H9 (cell line): ENCODE results near the gene CLEC16A. TPM values are rescaled to one million over a fixed set of nuclear protein-coding genes. Genes with fewer than 3 reads are reported as not detected.

ENCODE experiments used
- DNase-seq: peaks from one replicate; pipeline ENCODE4 v3.0.0-alpha.2; 2017
- H2AFZ ChIP-seq: one replicate; pipeline ENCODE4 v1.6.1; 2013; ENCODE audit warnings: mild to moderate bottlenecking, low read length, control low read depth, moderate library complexity
- H2AK5ac ChIP-seq: 2 replicates; pipeline ENCODE4 v1.6.1; 2013; ENCODE audit warnings: low read length, control low read depth, mixed read lengths; ENCODE audit not compliant: insufficient read length
- H2BK120ac ChIP-seq: one replicate; pipeline ENCODE4 v1.6.1; 2013; ENCODE audit warnings: low read depth, mild to moderate bottlenecking, low read length, control low read depth, inconsistent platforms; ENCODE audit not compliant: poor library complexity, severe bottlenecking
- H2BK12ac ChIP-seq: 2 replicates; pipeline ENCODE4 v1.6.1; 2013; ENCODE audit warnings: low read length, control low read depth, mixed read lengths, low read depth; ENCODE audit not compliant: insufficient read length
- H2BK15ac ChIP-seq: 2 replicates; pipeline ENCODE4 v1.6.1; 2013; ENCODE audit warnings: low read depth, low read length, control low read depth
- H2BK20ac ChIP-seq: one replicate; pipeline ENCODE4 v1.6.1; 2013; ENCODE audit warnings: low read depth, mild to moderate bottlenecking, low read length, control low read depth, inconsistent platforms; ENCODE audit not compliant: poor library complexity, severe bottlenecking
- H2BK5ac ChIP-seq: 2 replicates; pipeline ENCODE4 v1.6.1; 2013; ENCODE audit warnings: low read length, control low read depth, mixed read lengths; ENCODE audit not compliant: insufficient read length
- H3K14ac ChIP-seq: 2 replicates; pipeline ENCODE4 v1.6.1; 2013; ENCODE audit warnings: low read length, control low read depth; ENCODE audit not compliant: insufficient read depth
- H3K18ac ChIP-seq: 2 replicates; pipeline ENCODE4 v1.6.1; 2013; ENCODE audit warnings: low read depth, mild to moderate bottlenecking, mixed read lengths, low read length, control low read depth; ENCODE audit not compliant: insufficient read length
- H3K23ac ChIP-seq: 2 replicates; pipeline ENCODE4 v1.6.1; 2013; ENCODE audit warnings: low read length, control low read depth, mixed read lengths, low read depth; ENCODE audit not compliant: insufficient read length
- H3K23me2 ChIP-seq: 2 replicates; pipeline ENCODE4 v1.6.1; 2013; ENCODE audit warnings: low read depth, mild to moderate bottlenecking, mixed read lengths, low read length, control low read depth; ENCODE audit not compliant: insufficient read length, poor library complexity, severe bottlenecking
- H3K27ac ChIP-seq: 2 replicates; pipeline ENCODE4 v1.5.1; 2013; ENCODE audit warnings: low read length, control low read depth, mixed read lengths, low read depth; ENCODE audit not compliant: insufficient read length
- H3K27me3 ChIP-seq: 2 replicates; pipeline ENCODE4 v1.6.1; 2013; ENCODE audit warnings: low read length, control low read depth, inconsistent platforms; ENCODE audit not compliant: insufficient read depth
- H3K4ac ChIP-seq: 2 replicates; pipeline ENCODE4 v1.6.1; 2013; ENCODE audit warnings: low read depth, mild to moderate bottlenecking, control low read depth, inconsistent platforms, low read length, moderate library complexity
- H3K4me1 ChIP-seq: 2 replicates; pipeline ENCODE4 v1.6.1; 2013; ENCODE audit warnings: low read length, control low read depth, inconsistent platforms; ENCODE audit not compliant: insufficient read depth
- H3K4me2 ChIP-seq: 2 replicates; pipeline ENCODE4 v1.6.1; 2013; ENCODE audit warnings: low read length, control low read depth, mixed read lengths; ENCODE audit not compliant: insufficient read length, insufficient read depth
- H3K56ac ChIP-seq: 2 replicates; pipeline ENCODE4 v1.6.1; 2013; ENCODE audit warnings: low read depth, mild to moderate bottlenecking, mixed read lengths, low read length, control low read depth; ENCODE audit not compliant: insufficient read length
- H3K79me1 ChIP-seq: 2 replicates; pipeline ENCODE4 v1.6.1; 2013; ENCODE audit warnings: low read depth, mild to moderate bottlenecking, moderate library complexity, low read length, control low read depth, inconsistent platforms; ENCODE audit not compliant: insufficient read depth, poor library complexity, severe bottlenecking
- H3K79me2 ChIP-seq: 2 replicates; pipeline ENCODE4 v1.6.1; 2013; ENCODE audit warnings: low read length, control low read depth, inconsistent platforms; ENCODE audit not compliant: insufficient read depth
- H3K9ac ChIP-seq: 2 replicates; pipeline ENCODE4 v1.6.1; 2013; ENCODE audit warnings: low read length, control low read depth, mixed read lengths; ENCODE audit not compliant: insufficient read length; ENCODE audit errors: extremely low read depth
- H3K9me3 ChIP-seq: one replicate; pipeline ENCODE4 v1.6.1; 2013; ENCODE audit warnings: low read depth, low read length, inconsistent platforms; ENCODE audit not compliant: control insufficient read depth
- H3T11ph ChIP-seq: one replicate; pipeline ENCODE4 v1.6.1; 2013; ENCODE audit warnings: mild to moderate bottlenecking, low read length, control low read depth, inconsistent platforms
- H4K20me1 ChIP-seq: one replicate; pipeline ENCODE4 v1.6.1; 2013; ENCODE audit not compliant: control insufficient read depth, insufficient read length, insufficient read depth
- H4K5ac ChIP-seq: 2 replicates; pipeline ENCODE4 v1.6.1; 2013; ENCODE audit warnings: low read depth, mild to moderate bottlenecking, mixed read lengths, low read length, control low read depth; ENCODE audit not compliant: insufficient read length
- H4K8ac ChIP-seq: replicated peaks from 2 replicates; pipeline ENCODE4 v1.6.1; 2013; ENCODE audit warnings: low read length, control low read depth, mixed read lengths, low read depth; ENCODE audit not compliant: insufficient read length
- H4K91ac ChIP-seq: 2 replicates; pipeline ENCODE4 v1.6.1; 2013; ENCODE audit warnings: low read depth, mild to moderate bottlenecking, moderate library complexity, mixed read lengths, low read length, control low read depth; ENCODE audit not compliant: insufficient read length
- H3K27ac Mint-ChIP-seq, 3 experiments: 2 replicates in 2 of 3; 3 replicates in 1 of 3; pipeline ENCODE4 v1.8.0; 2020 to 2021; ENCODE audit warnings: mixed read lengths in 3 of 3, mild to moderate bottlenecking in 1 of 3, moderate library complexity in 1 of 3
- H3K27me3 Mint-ChIP-seq: 2 replicates; pipeline ENCODE4 v1.8.0; 2021; ENCODE audit warnings: low read depth, mild to moderate bottlenecking, moderate library complexity, mixed read lengths
- H3K36me3 Mint-ChIP-seq, 3 experiments: 2 replicates in 2 of 3; 3 replicates in 1 of 3; pipeline ENCODE4 v1.8.0; 2020 to 2021; ENCODE audit warnings: low read depth in 3 of 3, mixed read lengths in 3 of 3; ENCODE audit not compliant: insufficient read depth in 1 of 3
- H3K4me1 Mint-ChIP-seq, 2 experiments: 2 replicates each; pipeline ENCODE4 v1.8.0; 2020; ENCODE audit warnings: mixed read lengths in 2 of 2
- H3K4me3 Mint-ChIP-seq, 2 experiments: 2 replicates in 1 of 2; 3 replicates in 1 of 2; pipeline ENCODE4 v1.8.0; 2020 to 2021; ENCODE audit warnings: mild to moderate bottlenecking in 2 of 2, mixed read lengths in 2 of 2, moderate library complexity in 1 of 2
- H3K9me3 Mint-ChIP-seq, 2 experiments: 2 replicates in 1 of 2; 3 replicates in 1 of 2; pipeline ENCODE4 v1.8.0; 2020; ENCODE audit warnings: mild to moderate bottlenecking in 2 of 2, mixed read lengths in 2 of 2, moderate library complexity in 1 of 2
- CTCF ChIP-seq: fragments of 200-600 bp; sonication (generic); conservative IDR thresholded peaks from 3 replicates; pipeline ENCODE4 v1.8.0; 2021; ENCODE audit warnings: antibody characterized with exemption, mild to moderate bottlenecking
- WGBS: extraction: QIAGEN DNeasy Blood & Tissue Kit; methylation state at CpG from one replicate; pipeline ENCODE4 v1.1.7; 2013; ENCODE audit warnings: missing lambda C conversion rate, low lambda C conversion rate, mixed read lengths; ENCODE audit not compliant: insufficient read length; ENCODE audit errors: extremely low coverage; 5-methylcytosine and 5-hydroxymethylcytosine counted together
- total RNA-seq: library from RNA; stranded (reverse); gene quantifications from 2 replicates; pipeline ENCODE4 v1.2.1, GENCODE V29; 2021

The CLEC16A gene
- total RNA-seq, 1 experiment from 2014 or later, result 15.2 TPM

GRCh38 chr16:11014136-11014535 is 69.8 kb downstream of the CLEC16A start:
- no peak overlapping the region for H2BK120ac ChIP-seq
- no peak overlapping the region for H4K91ac ChIP-seq
- no peak for DNase-seq
- H3K27me3 ChIP-seq, result no peaks in the 10 kb centered on the region
- Mint-ChIP-seq H3K4me3 (no peak overlapping the region), H3K36me3 (peaks cover 2 to 10% (median 7%) of the 10 kb centered on the region in 3 experiments; a peak in 6 of 7 replicates), H3K9me3 (no peaks in the 10 kb centered on the region), H3K4me1 (no peaks in the 10 kb centered on the region), H3K27me3 (no peaks in the 10 kb centered on the region), H3K27ac (no peak overlapping the region; a peak in 1 of 7 replicates)
- TF ChIP-seq CTCF, result no peak
- no peaks in the 10 kb centered on the region for H4K20me1 ChIP-seq
- H3K23ac ChIP-seq, result no peak overlapping the region
- no peaks in the 10 kb centered on the region for H3K9me3 ChIP-seq
- WGBS, result no CpG with 5 or more reads among the region's 4 CpGs
- H2BK15ac ChIP-seq, result no peak overlapping the region
- no peak overlapping the region for H2AK5ac ChIP-seq
- H4K5ac ChIP-seq, result no peak overlapping the region
- no peak overlapping the region for H3K56ac ChIP-seq
- no peaks in the 10 kb centered on the region for H3K4me1 ChIP-seq
- H2AFZ ChIP-seq, result no peak overlapping the region
- H3K4me2 ChIP-seq, result no peak overlapping the region
- H3T11ph ChIP-seq, result no peak overlapping the region
- H3K4ac ChIP-seq, result no peak overlapping the region
- no peak overlapping the region for H2BK12ac ChIP-seq
- no peak overlapping the region for H2BK5ac ChIP-seq
- no peak overlapping the region for H3K14ac ChIP-seq
- H4K8ac ChIP-seq, result no peak overlapping the region
- no peaks in the 10 kb centered on the region for H3K79me2 ChIP-seq
- no peaks in the 10 kb centered on the region for H3K23me2 ChIP-seq
- H3K9ac ChIP-seq, result no peak overlapping the region
- H3K18ac ChIP-seq, result no peak overlapping the region
- no peak overlapping the region for H2BK20ac ChIP-seq
- H3K79me1 ChIP-seq, result no peaks in the 10 kb centered on the region
- H3K27ac ChIP-seq, result no peak overlapping the region
